Measurements from ENCODE around the gene METTL16.
A peak's percentile ranks its signal among the peaks of the same experiment; 100 is the strongest.
"Not testable (repeated sequence)": the region's sequence is repeated elsewhere in the genome, so short reads cannot be mapped to it uniquely, and the experiment has no call there.

METTL16 gene

GRCh38 chr17:2508035-2508434 lies 3.7 kb downstream of the METTL16 start:
- Histone ChIP-seq H4K20me1 (ENCODE audit: insufficient read depth, low read length, poor library complexity, severe bottlenecking) (peaks cover 4% of the 10 kb centered on the region), H2AFZ (ENCODE audit: low read length) (no peak overlapping the region), H3F3A (ENCODE audit: low read depth) (no peaks in the 10 kb centered on the region), H3K4me3 (ENCODE audit: low read length, poor library complexity, severe bottlenecking) (peak overlapping the region; percentile 37), H3K4me2 (ENCODE audit: low read depth, low read length, poor library complexity, severe bottlenecking) (peak overlapping the region; percentile 47), H3K9me3 (ENCODE audit: insufficient read depth, low read depth, low read length) (no peaks in the 10 kb centered on the region), H3K79me2 (ENCODE audit: insufficient read depth, low read length) (peaks cover 52% of the 10 kb centered on the region), H3K9me2 (replicated peaks; ENCODE audit: low read depth, low read length) (no peaks in the 10 kb centered on the region), H3K4me1 (ENCODE audit: insufficient read depth, low read length, poor library complexity, severe bottlenecking) (peaks cover 25% of the 10 kb centered on the region), H3K36me3 (ENCODE audit: insufficient read depth, low read length) (no peaks in the 10 kb centered on the region), H3K9ac (ENCODE audit: low read depth, low read length, poor library complexity, severe bottlenecking) (no peak overlapping the region), H3K27me3 (ENCODE audit: insufficient read depth, low read length, poor library complexity, severe bottlenecking) (no peaks in the 10 kb centered on the region)
- TF ChIP-seq EZH2phosphoT487 (IDR thresholded peaks at IDR 0.05; ENCODE audit: borderline replicate concordance) (no peak), CTCF (conservative IDR thresholded peaks at IDR 0.05; ENCODE audit: low read length) (no peak)

GRCh38 chr17:2507015-2507414 lies 4.7 kb downstream of the METTL16 start:
- H3K9me2 ChIP-seq (replicated peaks; ENCODE audit: low read depth, low read length); H3F3A ChIP-seq (ENCODE audit: low read depth); H3K9ac ChIP-seq (ENCODE audit: low read depth, low read length, poor library complexity, severe bottlenecking); H3K9me3 ChIP-seq (ENCODE audit: insufficient read depth, low read depth, low read length); H3K4me3 ChIP-seq (ENCODE audit: low read length, poor library complexity, severe bottlenecking); H2AFZ ChIP-seq (ENCODE audit: low read length); H3K36me3 ChIP-seq (ENCODE audit: insufficient read depth, low read length); H3K27me3 ChIP-seq (ENCODE audit: insufficient read depth, low read length, poor library complexity, severe bottlenecking); H3K4me2 ChIP-seq (ENCODE audit: low read depth, low read length, poor library complexity, severe bottlenecking); H4K20me1 ChIP-seq (ENCODE audit: insufficient read depth, low read length, poor library complexity, severe bottlenecking): not testable (repeated sequence)
- Histone ChIP-seq H3K4me1 (ENCODE audit: insufficient read depth, low read length, poor library complexity, severe bottlenecking) (peaks cover 21% of the 10 kb centered on the region), H3K79me2 (ENCODE audit: insufficient read depth, low read length) (peaks cover 57% of the 10 kb centered on the region)

GRCh38 chr17:2503627-2504026 lies 8.1 kb downstream of the METTL16 start:
- Histone ChIP-seq H3K36me3 (ENCODE audit: insufficient read depth, low read length) (peaks cover 10% of the 10 kb centered on the region; the same call in 1 of the 2 replicates), H3K4me1 (ENCODE audit: insufficient read depth, low read length, poor library complexity, severe bottlenecking) (no peaks in the 10 kb centered on the region), H3K79me2 (ENCODE audit: insufficient read depth, low read length) (peaks cover 31% of the 10 kb centered on the region; the same call in 1 of the 2 replicates)

More at GRCh38 chr17:2503627-2504026, 8.1 kb downstream of the METTL16 start:
- Histone ChIP-seq H3K4me2 (ENCODE audit: low read depth, low read length, poor library complexity, severe bottlenecking) (no peak overlapping the region), H3K9me3 (ENCODE audit: insufficient read depth, low read depth, low read length) (no peaks in the 10 kb centered on the region), H3K9me2 (replicated peaks; ENCODE audit: low read depth, low read length) (no peaks in the 10 kb centered on the region), H3K9ac (ENCODE audit: low read depth, low read length, poor library complexity, severe bottlenecking) (no peak overlapping the region), H3K27me3 (ENCODE audit: insufficient read depth, low read length, poor library complexity, severe bottlenecking) (no peaks in the 10 kb centered on the region), H2AFZ (ENCODE audit: low read length) (no peak overlapping the region), H3F3A (ENCODE audit: low read depth) (no peaks in the 10 kb centered on the region), H4K20me1 (ENCODE audit: insufficient read depth, low read length, poor library complexity, severe bottlenecking) (no peaks in the 10 kb centered on the region), H3K4me3 (ENCODE audit: low read length, poor library complexity, severe bottlenecking) (no peak overlapping the region)
- TF ChIP-seq EZH2phosphoT487 (IDR thresholded peaks at IDR 0.05; ENCODE audit: borderline replicate concordance) (no peak), CTCF (conservative IDR thresholded peaks at IDR 0.05; ENCODE audit: low read length) (no peak)
